CD4-positive, alpha-beta T cell (primary cell): ENCODE measurements around the gene HPS1. TPM values are rescaled to one million over a fixed set of nuclear protein-coding genes. Genes with fewer than 3 reads are reported as not detected.

Experiments used
- ATAC-seq: fragments of 200-7000 bp; cut with Tn5 transposase; one replicate; pipeline ENCODE4 v1.10.0; 2022; ENCODE audit warnings: mild to moderate bottlenecking; ENCODE audit not compliant: poor library complexity
- CTCF ChIA-PET: fragments of 350-600 bp; sonication (Branson Sonifier 250); formaldehyde crosslinking; loops from one replicate; lab custom pipeline; 2021; ENCODE audit warnings: antibody characterized with exemption, inconsistent platforms; lab: Charles Lee
- POLR2A ChIA-PET: fragments of 350-600 bp; sonication (Branson Sonifier 250); formaldehyde crosslinking; loops from one replicate; lab custom pipeline; 2021; ENCODE audit warnings: antibody characterized with exemption, inconsistent platforms; lab: Charles Lee
- DNase-seq, 14 experiments: peaks; one replicate each; pipeline ENCODE4 v3.0.0-alpha.2; 2013 to 2020; ENCODE audit warnings: mixed read lengths in 2 of 14
- H3K27ac ChIP-seq, 2 donors: one replicate each; pipeline versions ENCODE4 v1.5.1 to v1.7.0; 2013; ENCODE audit warnings: low read length in 2 of 2, low read depth in 1 of 2, mild to moderate bottlenecking in 1 of 2
- H3K27me3 ChIP-seq, 2 experiments: 1 replicate in 1 of 2; 2 replicates in 1 of 2; pipeline versions ENCODE4 v1.6.1 to v1.7.0; 2013; ENCODE audit warnings: low read length in 2 of 2, control low read depth in 1 of 2, mild to moderate bottlenecking in 1 of 2, moderate library complexity in 1 of 2; ENCODE audit not compliant: insufficient read depth in 2 of 2, control insufficient read depth in 1 of 2
- H3K36me3 ChIP-seq: one replicate; pipeline ENCODE4 v1.6.1; 2013; ENCODE audit warnings: low read length, control low read depth; ENCODE audit not compliant: insufficient read depth
- H3K4me1 ChIP-seq: one replicate; pipeline ENCODE4 v1.6.1; 2013; ENCODE audit warnings: low read length, control low read depth; ENCODE audit not compliant: insufficient read depth
- H3K4me3 ChIP-seq: one replicate; pipeline ENCODE4 v1.5.1; 2013; ENCODE audit warnings: mild to moderate bottlenecking, low read length, moderate library complexity
- H3K9me3 ChIP-seq, 2 experiments: 1 replicate in 1 of 2; 2 replicates in 1 of 2; pipeline versions ENCODE4 v1.6.1 to v1.7.0; 2013; ENCODE audit warnings: low read length in 2 of 2, mild to moderate bottlenecking in 2 of 2, control low read depth in 1 of 2, moderate library complexity in 1 of 2; ENCODE audit not compliant: control insufficient read depth in 1 of 2, insufficient read depth in 1 of 2
- H3K27ac Mint-ChIP-seq: one replicate; pipeline ENCODE4 v1.8.0; 2020; ENCODE audit warnings: mixed read lengths
- H3K27me3 Mint-ChIP-seq: one replicate; pipeline ENCODE4 v1.8.0; 2021; ENCODE audit warnings: mixed read lengths
- H3K36me3 Mint-ChIP-seq: one replicate; pipeline ENCODE4 v1.8.0; 2021; ENCODE audit warnings: low read depth, mixed read lengths
- H3K4me1 Mint-ChIP-seq: one replicate; pipeline ENCODE4 v1.8.0; 2021; ENCODE audit warnings: low read depth, mixed read lengths
- H3K4me3 Mint-ChIP-seq: one replicate; pipeline ENCODE4 v1.8.0; 2020; ENCODE audit warnings: mild to moderate bottlenecking, mixed read lengths
- H3K9me3 Mint-ChIP-seq: one replicate; pipeline ENCODE4 v1.8.0; 2020; ENCODE audit warnings: mixed read lengths
- intact Hi-C, 2 experiments: fragments of 100-400 bp; cut with DNase I in 1 of 2; cut with micrococcal nuclease in 1 of 2; formaldehyde crosslinking; loops; one replicate each; pipeline versions ENCODE4 v1.15.1 to v1.9.0; 2023 to 2025; cut with DNase I, micrococcal nuclease
- total RNA-seq, 174 experiments: library from RNA in 2 of 174; stranded (reverse) in 2 of 174; gene quantifications; one replicate each; pipeline ENCODE4 v1.2.3 and lab custom pipeline; 2021 to 2026
- TF ChIP-seq, protein P1 (sequence below): fragments of 200-600 bp; IDR thresholded peaks from one replicate; pipeline ENCODE4 v1.8.0; 2022; ENCODE audit warnings: antibody characterized with exemption, mild to moderate bottlenecking

Gene HPS1
- total RNA-seq, 2 experiments from 2014 or later = 49.8 to 50.5 TPM

DNA sequence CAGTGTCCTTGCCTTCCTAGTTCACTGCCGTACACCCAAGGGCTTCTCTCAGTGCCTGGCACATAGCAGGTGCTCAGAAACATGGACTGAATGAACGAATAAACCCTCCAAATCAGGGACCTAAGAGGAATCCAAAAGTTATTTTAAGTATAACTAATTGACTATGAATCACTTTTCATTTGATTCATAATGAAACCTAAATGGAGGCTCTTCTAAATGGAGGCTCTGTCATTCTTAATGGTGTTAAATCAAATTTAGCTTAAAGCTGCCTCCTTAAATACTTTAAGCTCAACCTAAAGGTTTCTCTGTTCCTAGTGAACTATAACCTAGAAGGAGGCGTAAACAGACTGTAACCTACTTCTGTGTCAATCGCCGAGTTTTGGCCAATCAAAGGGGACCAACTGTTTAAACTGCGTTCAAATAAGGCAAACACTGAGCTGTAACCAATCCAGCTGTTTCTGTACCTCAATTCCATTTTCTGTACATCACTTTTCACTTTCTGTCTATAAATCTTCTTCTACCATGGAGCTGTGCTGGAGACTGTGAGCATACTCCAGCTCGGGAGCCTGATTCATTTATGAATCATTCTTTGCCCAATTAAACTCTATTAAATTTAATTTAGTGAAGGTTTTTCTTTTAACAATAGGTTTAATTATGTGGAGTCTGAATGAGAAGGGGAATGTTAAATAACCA is 42.8 kb downstream of the HPS1 start:
- Mint-ChIP-seq H3K9me3 (no peaks in the 10 kb centered on the region), H3K27ac (no peak overlapping the region), H3K27me3 (no peaks in the 10 kb centered on the region), H3K36me3 (peaks cover 19% of the 10 kb centered on the region), H3K4me3 (no peak overlapping the region), H3K4me1 (no peaks in the 10 kb centered on the region)
- POLR2A ChIA-PET = no interaction called here
- H3K27ac ChIP-seq = no peak overlapping the region
- no peaks in the 10 kb centered on the region for H3K27me3 ChIP-seq
- intact Hi-C loops = no loop called here
- H3K4me1 ChIP-seq = no peaks in the 10 kb centered on the region
- no peak overlapping the region for H3K4me3 ChIP-seq
- DNase-seq (no peak), ATAC-seq (no peak)
- CTCF ChIA-PET = no interaction called here
- H3K36me3 ChIP-seq = no peaks in the 10 kb centered on the region
- peaks cover 0 to 3% of the 10 kb centered on the region in 2 experiments for H3K9me3 ChIP-seq
- TF ChIP-seq, protein P1, sequence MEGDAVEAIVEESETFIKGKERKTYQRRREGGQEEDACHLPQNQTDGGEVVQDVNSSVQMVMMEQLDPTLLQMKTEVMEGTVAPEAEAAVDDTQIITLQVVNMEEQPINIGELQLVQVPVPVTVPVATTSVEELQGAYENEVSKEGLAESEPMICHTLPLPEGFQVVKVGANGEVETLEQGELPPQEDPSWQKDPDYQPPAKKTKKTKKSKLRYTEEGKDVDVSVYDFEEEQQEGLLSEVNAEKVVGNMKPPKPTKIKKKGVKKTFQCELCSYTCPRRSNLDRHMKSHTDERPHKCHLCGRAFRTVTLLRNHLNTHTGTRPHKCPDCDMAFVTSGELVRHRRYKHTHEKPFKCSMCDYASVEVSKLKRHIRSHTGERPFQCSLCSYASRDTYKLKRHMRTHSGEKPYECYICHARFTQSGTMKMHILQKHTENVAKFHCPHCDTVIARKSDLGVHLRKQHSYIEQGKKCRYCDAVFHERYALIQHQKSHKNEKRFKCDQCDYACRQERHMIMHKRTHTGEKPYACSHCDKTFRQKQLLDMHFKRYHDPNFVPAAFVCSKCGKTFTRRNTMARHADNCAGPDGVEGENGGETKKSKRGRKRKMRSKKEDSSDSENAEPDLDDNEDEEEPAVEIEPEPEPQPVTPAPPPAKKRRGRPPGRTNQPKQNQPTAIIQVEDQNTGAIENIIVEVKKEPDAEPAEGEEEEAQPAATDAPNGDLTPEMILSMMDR = no peak

- TF ChIP-seq, protein P1 = no peak
- Histone ChIP-seq H3K4me3 (no peak overlapping the region), H3K36me3 (no peaks in the 10 kb centered on the region), H3K4me1 (no peaks in the 10 kb centered on the region), H3K9me3 (peaks cover 0 to 3% of the 10 kb centered on the region in 2 experiments), H3K27ac (no peak overlapping the region), H3K27me3 (no peaks in the 10 kb centered on the region)
- no peak for DNase-seq
- intact Hi-C loops = no loop called here
- H3K27me3 Mint-ChIP-seq = no peaks in the 10 kb centered on the region
- ChIA-PET CTCF (no interaction called here), POLR2A (no interaction called here)
- no peaks in the 10 kb centered on the region for H3K9me3 Mint-ChIP-seq
- no peak overlapping the region for H3K4me3 Mint-ChIP-seq
- H3K4me1 Mint-ChIP-seq = no peaks in the 10 kb centered on the region
- no peak for ATAC-seq
- H3K27ac Mint-ChIP-seq = no peak overlapping the region
- H3K36me3 Mint-ChIP-seq = peaks cover 23% of the 10 kb centered on the region
Measured at GRCh38 chr10:98402931-98403718, 43.6 kb downstream of the HPS1 start.

GRCh38 chr10:98402478-98402877 is 44.3 kb downstream of the HPS1 start:
- ChIA-PET POLR2A (no interaction called here), CTCF (no interaction called here)
- H3K36me3 Mint-ChIP-seq = peaks cover 25% of the 10 kb centered on the region
- DNase-seq = no peak
- H3K27me3 Mint-ChIP-seq = no peaks in the 10 kb centered on the region
- H3K4me3 ChIP-seq = no peak overlapping the region
- H3K4me3 Mint-ChIP-seq = no peak overlapping the region
- H3K27me3 ChIP-seq = no peaks in the 10 kb centered on the region
- H3K9me3 ChIP-seq = peaks cover 0 to 3% of the 10 kb centered on the region in 2 experiments
- no peaks in the 10 kb centered on the region for H3K4me1 ChIP-seq
- intact Hi-C loops = no loop called here
- no peaks in the 10 kb centered on the region for H3K36me3 ChIP-seq
- no peak for ATAC-seq
- no peaks in the 10 kb centered on the region for H3K4me1 Mint-ChIP-seq
- no peaks in the 10 kb centered on the region for H3K9me3 Mint-ChIP-seq
- TF ChIP-seq, protein P1 = no peak
- no peak overlapping the region for H3K27ac Mint-ChIP-seq
- no peak overlapping the region for H3K27ac ChIP-seq
